Stimulated activated CD8-positive, alpha-beta memory T cell treated with anti-CD3 and anti-CD28 coated beads, Interleukin-15, amount 100 ng/mL, for 1 hour (primary cell): ENCODE measurements around the gene SLC34A1.
A peak's percentile ranks its signal among the peaks of the same experiment; 100 is the strongest.
"Not testable (repeated sequence)": the region's sequence is repeated elsewhere in the genome, so short reads cannot be mapped to it uniquely, and the experiment has no call there.

ENCODE experiments used
- DNase-seq: peaks from one replicate; pipeline ENCODE4 v3.0.0-alpha.2; 2020; ENCODE audit warnings: low read depth

SLC34A1 gene

GRCh38 chr5:177384134-177384533, at the start of gene SLC34A1:
Gene SLC34A1, plus strand, starts transcription at chr5:177384434. Its CDS starts 1,308 bp downstream, at chr5:177385742.
- no peak for DNase-seq

- no peak for DNase-seq
Observed at GRCh38 chr5:177334781-177335700, 49.2 kb upstream of the SLC34A1 start.

GRCh38 chr5:177335701-177336065, 48.6 kb upstream of the SLC34A1 start:
- no peak for DNase-seq

DNA sequence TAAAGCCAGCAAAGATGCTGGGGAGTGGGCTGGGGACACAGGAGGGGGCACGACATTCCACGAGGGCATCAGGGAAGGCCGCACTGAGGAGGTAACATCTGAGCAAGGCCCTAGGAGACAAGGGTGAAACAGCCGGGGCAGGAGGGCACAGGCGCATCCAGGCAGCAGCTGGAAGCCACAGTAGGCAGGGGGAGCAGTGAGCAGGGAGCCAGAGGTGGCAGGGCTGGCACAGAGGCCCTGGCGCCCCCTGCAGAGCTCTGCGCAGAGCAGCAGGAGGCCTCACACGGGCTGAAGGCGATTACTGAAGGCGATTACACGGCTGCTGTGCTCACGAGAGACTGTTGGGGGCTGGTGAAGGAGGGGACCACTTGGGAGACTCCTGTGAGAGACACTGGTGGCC, 48.1 kb upstream of the SLC34A1 start:
- no peak for DNase-seq

DNA sequence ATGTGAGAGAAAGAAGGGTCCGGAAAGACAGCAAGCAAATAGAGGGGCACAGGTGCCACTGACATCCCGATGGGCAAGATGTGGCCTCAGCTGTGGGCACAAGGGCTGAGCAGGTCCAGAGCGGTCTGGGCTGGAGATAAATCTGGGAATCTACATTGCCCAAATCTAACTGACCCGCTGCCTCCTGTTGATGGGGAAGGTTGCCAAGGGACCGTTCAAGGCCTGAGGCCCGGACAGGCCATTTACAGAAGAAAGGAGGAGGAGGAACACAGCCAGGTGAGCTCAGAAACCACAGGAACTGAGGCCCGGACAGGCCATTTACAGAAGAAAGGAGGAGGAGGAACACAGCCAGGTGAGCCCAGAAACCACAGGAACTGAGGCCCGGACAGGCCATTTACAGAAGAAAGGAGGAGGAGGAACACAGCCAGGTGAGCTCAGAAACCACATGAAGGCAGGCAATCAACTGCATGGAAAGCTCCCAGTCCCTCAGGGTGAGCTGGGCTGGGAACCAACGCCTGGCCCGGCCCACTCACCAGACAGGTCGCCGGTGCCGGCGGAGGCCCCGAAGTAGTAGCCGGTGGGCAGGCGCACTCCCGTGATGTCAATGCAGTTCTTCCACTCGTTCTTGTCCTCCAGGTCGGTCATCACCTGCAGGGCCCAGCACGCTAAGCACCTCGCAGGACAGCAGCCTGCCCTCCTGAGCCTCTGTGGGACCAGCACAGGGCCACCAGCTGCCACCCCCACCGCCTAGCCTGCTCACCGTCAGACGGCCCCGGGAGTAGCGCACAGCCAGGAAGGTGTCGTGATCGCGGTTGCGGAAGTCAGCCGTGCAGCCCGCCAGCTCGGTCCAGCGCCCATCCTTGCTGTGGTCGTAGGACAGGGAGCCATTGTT, 47.4 kb upstream of the SLC34A1 start:
- DNase-seq = no peak

- no peak for DNase-seq
Observed at GRCh38 chr5:177338251-177339106, 45.8 kb upstream of the SLC34A1 start.

DNA sequence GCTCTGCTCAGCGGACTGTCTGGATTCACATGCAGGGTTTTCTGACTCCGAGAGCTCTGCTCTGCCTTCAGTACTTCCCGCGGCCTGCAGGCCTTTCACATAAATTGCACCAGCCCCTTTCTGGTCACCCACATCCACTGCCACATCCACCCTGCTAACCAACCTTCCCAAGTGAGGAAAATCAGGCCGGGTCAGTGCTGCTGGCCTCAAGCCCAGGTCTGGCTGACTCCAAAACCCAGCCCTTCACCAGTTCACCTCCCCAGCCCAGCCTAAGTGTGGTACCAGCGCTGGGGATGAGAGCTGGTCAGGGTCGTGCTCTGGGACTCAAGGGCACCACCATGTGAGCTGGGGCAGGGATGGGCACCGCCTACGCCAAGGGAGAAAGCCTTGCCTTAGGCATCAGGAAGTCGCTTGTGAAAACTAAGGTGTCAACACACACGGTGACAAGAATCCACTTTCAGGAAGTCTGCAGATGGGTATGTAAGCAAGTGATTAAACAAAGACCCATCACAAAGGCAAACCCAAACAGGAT, 45.1 kb upstream of the SLC34A1 start:
- DNase-seq = no peak

GRCh38 chr5:177343000-177343399, 41.2 kb upstream of the SLC34A1 start:
- DNase-seq = not testable (repeated sequence)

DNA sequence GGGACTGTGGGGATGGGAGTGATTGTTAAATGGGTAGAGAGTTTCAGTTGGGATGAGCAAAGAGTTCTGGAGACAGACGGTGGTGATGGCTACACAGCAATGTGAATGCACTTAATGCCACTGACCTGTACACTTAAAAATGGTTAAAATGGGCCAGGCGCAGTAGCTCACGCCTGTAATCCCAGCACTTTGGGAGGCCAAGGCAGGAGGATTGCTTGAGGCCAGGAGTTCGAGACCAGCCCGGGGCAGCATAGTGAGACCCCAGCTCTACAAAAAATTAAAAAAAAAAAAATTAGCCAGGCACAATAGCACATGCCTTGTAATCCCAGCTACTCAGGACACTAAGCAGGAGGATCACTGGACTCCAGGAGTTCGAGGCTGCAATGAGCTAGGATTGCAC, 40.5 kb upstream of the SLC34A1 start:
- DNase-seq = no peak

DNA sequence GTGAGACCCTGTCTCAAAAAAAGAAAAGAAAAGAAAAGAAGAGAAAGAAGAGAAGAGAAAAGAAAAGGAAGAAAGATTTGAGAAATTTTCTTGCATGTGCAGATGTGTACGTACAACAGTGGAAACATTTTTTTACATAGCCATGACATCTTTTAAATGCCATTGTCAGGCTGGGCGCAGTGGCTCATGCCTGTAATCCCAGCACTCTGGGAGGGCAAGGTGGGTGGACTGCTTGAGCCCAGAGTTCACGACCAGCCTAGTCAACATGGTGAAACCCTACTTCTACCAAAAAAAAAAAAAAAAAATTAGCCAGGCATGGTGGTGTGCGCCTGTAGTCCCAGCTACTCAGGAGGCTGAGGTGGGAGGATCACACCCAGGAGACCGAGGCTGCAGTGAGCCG, 39.3 kb upstream of the SLC34A1 start:
- DNase-seq = no peak

DNA sequence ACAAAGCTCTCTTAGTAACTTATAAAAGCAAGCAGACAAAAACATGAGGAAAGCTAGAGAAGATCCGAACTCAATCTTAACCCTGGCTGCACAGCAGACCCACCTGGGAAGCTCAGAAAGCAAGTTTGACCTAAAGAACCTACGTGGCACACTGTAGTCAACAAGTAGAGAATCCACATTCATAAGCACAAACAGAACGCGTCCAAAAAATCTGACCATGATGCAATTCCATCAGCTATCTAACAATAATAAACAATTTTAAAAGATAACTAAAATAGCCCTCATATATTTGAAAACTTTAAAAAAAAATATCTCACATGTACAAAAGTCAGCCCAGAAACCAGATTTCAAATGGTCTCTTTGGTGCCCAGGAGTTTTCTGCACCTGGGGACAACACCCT, 37.4 kb upstream of the SLC34A1 start:
- DNase-seq = no peak

DNA sequence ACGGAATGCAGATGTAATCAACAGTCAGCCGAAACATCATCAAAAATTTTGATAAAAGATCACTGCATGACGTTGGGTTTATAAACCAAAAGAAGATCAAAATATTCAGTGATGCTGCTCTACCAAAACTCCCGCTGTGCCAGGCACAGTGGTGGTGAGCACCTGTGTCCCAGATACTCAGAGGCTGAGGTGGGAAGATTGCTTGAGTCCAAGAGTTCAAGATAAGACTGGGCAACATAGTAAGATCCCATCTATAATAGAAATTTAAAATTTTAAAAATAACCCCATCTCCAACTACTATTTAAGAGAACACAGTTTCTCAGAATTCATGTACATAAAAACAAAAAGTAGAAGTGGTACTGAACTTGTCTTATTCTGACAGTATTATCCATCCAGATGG, 36.5 kb upstream of the SLC34A1 start:
- DNase-seq = no peak

GRCh38 chr5:177349362-177349647, 34.9 kb upstream of the SLC34A1 start:
- DNase-seq = no peak

GRCh38 chr5:177349762-177350161, 34.5 kb upstream of the SLC34A1 start:
- DNase-seq = no peak

DNA sequence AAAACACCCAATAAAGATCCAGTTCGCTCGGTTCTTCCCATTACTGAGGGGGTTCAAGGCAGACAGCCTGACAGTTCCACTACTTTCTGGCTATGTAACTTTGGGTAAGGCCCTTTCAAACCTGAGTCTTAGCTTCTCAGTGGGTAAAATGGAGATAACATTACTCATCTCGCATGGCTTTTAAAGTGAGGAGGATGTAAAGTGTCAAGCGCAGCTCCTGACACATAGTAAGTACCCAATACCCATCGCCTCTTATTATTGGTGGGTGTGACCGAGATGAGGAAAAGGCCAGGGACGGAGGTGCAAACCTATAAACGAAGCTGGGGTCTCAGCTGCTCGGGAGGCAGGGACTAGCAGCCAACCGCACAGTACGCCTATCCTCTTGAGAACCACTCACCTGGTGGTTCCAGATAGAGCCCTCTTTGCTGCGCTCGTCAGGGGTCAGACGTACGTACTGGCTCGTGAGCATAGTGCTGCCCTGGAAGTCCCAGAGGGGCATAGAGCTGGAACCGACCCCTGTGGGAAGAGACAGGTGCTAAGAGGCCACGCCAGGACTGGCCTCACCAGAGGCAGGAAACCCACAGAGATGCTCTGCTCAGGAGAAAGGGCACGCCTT, 33.4 kb upstream of the SLC34A1 start:
- DNase-seq = no peak

DNA sequence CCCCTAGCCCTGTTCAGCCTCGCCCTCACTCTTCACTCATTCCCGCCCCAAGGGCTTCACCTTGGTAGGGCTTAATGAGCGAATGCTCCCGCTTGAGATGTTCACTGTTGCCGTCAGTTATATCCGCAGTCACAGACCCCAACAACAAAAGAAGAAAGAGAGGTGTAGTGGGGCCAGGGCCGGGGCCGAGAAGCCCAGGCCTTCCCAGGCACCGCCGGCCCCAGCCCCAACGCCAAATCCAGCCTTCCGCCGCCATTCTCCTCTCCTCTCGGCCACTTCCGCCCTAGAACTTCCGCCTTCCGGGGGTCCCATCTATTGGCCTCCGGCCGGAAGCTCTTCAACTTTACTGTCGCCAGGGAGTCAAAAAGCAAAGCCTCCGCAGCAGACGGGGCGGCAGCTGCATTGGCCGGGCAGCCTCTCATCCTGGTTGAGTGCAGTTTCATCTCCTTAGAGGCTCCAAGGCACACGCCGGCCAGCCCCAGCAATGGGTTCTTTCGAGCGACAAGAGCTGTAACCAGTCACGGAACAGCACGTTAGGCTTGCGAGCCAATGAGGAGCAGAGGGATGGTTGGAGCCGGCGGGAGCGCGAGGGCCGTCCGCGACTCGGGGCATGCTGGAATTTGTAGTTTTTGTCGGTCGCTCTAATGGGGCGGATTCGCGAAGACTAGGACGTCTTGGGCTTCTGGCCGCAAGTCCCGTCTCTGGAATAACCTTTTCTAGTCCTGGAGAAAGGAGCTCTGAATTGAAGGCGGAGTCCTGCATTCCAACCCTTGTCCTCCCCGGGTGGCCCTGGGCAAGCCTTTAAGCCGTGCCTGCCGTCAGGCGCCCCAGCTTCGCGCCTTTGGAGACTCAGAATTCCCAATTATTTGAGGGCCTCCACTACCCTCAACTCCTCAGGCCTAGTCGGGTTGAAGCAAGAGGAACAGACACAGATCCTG, 32.6 kb upstream of the SLC34A1 start, which contains the start of gene LMAN2:
Gene LMAN2, minus strand, starts transcription at position 277 of the 938 bp plus-strand sequence. Its CDS starts 21 bp downstream, at position 256.
- peak; percentile 75 for DNase-seq

DNA sequence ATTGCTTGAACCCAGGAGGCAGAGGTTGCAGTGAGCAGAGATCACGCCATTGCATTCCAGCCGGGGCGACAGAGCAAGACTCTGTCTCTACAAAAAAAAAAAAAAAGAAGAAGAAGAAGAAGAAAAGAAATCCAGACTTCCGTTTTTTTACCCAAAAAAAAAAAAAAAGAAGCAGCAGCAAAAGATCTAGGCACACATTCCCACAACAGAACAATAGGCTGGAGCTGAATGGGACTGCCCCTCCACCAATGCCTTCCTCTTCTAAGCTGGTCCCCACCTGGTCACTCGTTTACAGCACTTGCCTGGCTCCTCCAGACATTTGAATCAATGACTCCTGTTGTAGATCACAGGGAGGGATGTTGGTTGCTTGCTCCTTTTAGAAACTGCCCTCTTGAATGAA, 31.1 kb upstream of the SLC34A1 start:
- DNase-seq = no peak

- DNase-seq = no peak
Observed at GRCh38 chr5:177354256-177354655, 30.0 kb upstream of the SLC34A1 start.

- no peak for DNase-seq
Observed at GRCh38 chr5:177354711-177355110, 29.5 kb upstream of the SLC34A1 start.

GRCh38 chr5:177355162-177355867, 28.9 kb upstream of the SLC34A1 start:
- DNase-seq = no peak
